GM19468 (cell line): Measurements from ENCODE around the gene TMEM45A.
"Not testable (repeated sequence)": the region's sequence is repeated elsewhere in the genome, so short reads cannot be mapped to it uniquely, and the experiment has no call there.

ENCODE experiments used
- ATAC-seq: cut with Tn5 transposase; IDR thresholded peaks from one replicate; pipeline ENCODE4 v1.9.1; 2021; ENCODE audit warnings: mild to moderate bottlenecking, moderate library complexity, moderate number of reproducible peaks; ENCODE audit not compliant: unreplicated experiment; ENCODE audit errors: extremely low read depth

The TMEM45A gene

GRCh38 chr3:100531093-100531492 lies 38.7 kb downstream of the TMEM45A start:
- ATAC-seq = no peak

- ATAC-seq = no peak
Observed at GRCh38 chr3:100532411-100532810, 40.0 kb downstream of the TMEM45A start.

GRCh38 chr3:100533176-100533575 lies 40.8 kb downstream of the TMEM45A start:
- ATAC-seq = no peak

- no peak for ATAC-seq
Observed at GRCh38 chr3:100535610-100535943, 43.2 kb downstream of the TMEM45A start.

- no peak for ATAC-seq
Observed at GRCh38 chr3:100536093-100536492, 43.7 kb downstream of the TMEM45A start.

GRCh38 chr3:100537646-100538338 lies 45.4 kb downstream of the TMEM45A start:
- ATAC-seq = no peak

GRCh38 chr3:100538339-100538706 lies 45.9 kb downstream of the TMEM45A start:
- ATAC-seq = no peak

GRCh38 chr3:100540791-100541334 lies 48.4 kb downstream of the TMEM45A start:
- ATAC-seq = no peak

GRCh38 chr3:100541428-100541827 lies 49.0 kb downstream of the TMEM45A start:
- not testable (repeated sequence) for ATAC-seq

GRCh38 chr3:100545371-100545770 lies 53.0 kb downstream of the TMEM45A start:
- no peak for ATAC-seq

- ATAC-seq = no peak
Observed at GRCh38 chr3:100546020-100546744, 53.8 kb downstream of the TMEM45A start.

GRCh38 chr3:100548053-100548452 lies 55.6 kb downstream of the TMEM45A start:
- no peak for ATAC-seq

- no peak for ATAC-seq
Observed at GRCh38 chr3:100553618-100554372, 61.4 kb downstream of the TMEM45A start.

GRCh38 chr3:100554373-100554676 lies 61.9 kb downstream of the TMEM45A start:
- no peak for ATAC-seq

- no peak for ATAC-seq
Observed at GRCh38 chr3:100556673-100557310, 64.4 kb downstream of the TMEM45A start.

- ATAC-seq = no peak
Observed at GRCh38 chr3:100558233-100558632, 65.8 kb downstream of the TMEM45A start.

- ATAC-seq = no peak
Observed at GRCh38 chr3:100560426-100560825, 68.0 kb downstream of the TMEM45A start.

GRCh38 chr3:100561459-100562158 lies 69.2 kb downstream of the TMEM45A start:
- no peak for ATAC-seq

- no peak for ATAC-seq
Observed at GRCh38 chr3:100562224-100562857, 69.9 kb downstream of the TMEM45A start.

GRCh38 chr3:100563228-100563627 lies 70.8 kb downstream of the TMEM45A start:
- ATAC-seq = no peak
